GM19351 (cell line): ENCODE measurements around the gene GLP2R.
"Not testable (repeated sequence)": the region's sequence is repeated elsewhere in the genome, so short reads cannot be mapped to it uniquely, and the experiment has no call there.

Experiments
- ATAC-seq: cut with Tn5 transposase; IDR thresholded peaks from one replicate; pipeline ENCODE4 v1.9.1; 2021; ENCODE audit warnings: mild to moderate bottlenecking, moderate library complexity; ENCODE audit not compliant: unreplicated experiment

GLP2R gene

GRCh38 chr17:9918352-9918751 lies 92.6 kb downstream of the GLP2R start:
- ATAC-seq: no peak

GRCh38 chr17:9918804-9919352 lies 93.2 kb downstream of the GLP2R start:
- ATAC-seq: no peak

GRCh38 chr17:9921216-9921615 lies 95.5 kb downstream of the GLP2R start:
- not testable (repeated sequence) for ATAC-seq

- no peak for ATAC-seq
Measured at GRCh38 chr17:9922012-9922848, 96.5 kb downstream of the GLP2R start.

- no peak for ATAC-seq
Measured at GRCh38 chr17:9924735-9925191, 99.0 kb downstream of the GLP2R start.

- no peak for ATAC-seq
Measured at GRCh38 chr17:9925457-9925856, 99.7 kb downstream of the GLP2R start.

- no peak for ATAC-seq
Measured at GRCh38 chr17:9926150-9926804, 100.6 kb downstream of the GLP2R start.

GRCh38 chr17:9928601-9929333 lies 103.0 kb downstream of the GLP2R start:
- no peak for ATAC-seq

- no peak for ATAC-seq
Measured at GRCh38 chr17:9929871-9930270, 104.1 kb downstream of the GLP2R start.

GRCh38 chr17:9931144-9931741 lies 105.5 kb downstream of the GLP2R start:
- ATAC-seq: no peak

- no peak for ATAC-seq
Measured at GRCh38 chr17:9932491-9932890, 106.8 kb downstream of the GLP2R start.

GRCh38 chr17:9934331-9934730 lies 108.6 kb downstream of the GLP2R start:
- ATAC-seq: no peak

- ATAC-seq: no peak
Measured at GRCh38 chr17:9935408-9935807, 109.7 kb downstream of the GLP2R start.

- no peak for ATAC-seq
Measured at GRCh38 chr17:9936095-9936494, 110.4 kb downstream of the GLP2R start.

- no peak for ATAC-seq
Measured at GRCh38 chr17:9937241-9937761, 111.6 kb downstream of the GLP2R start.

GRCh38 chr17:9937901-9938300 lies 112.2 kb downstream of the GLP2R start:
- no peak for ATAC-seq

GRCh38 chr17:9938764-9939163 lies 113.0 kb downstream of the GLP2R start:
- no peak for ATAC-seq

- no peak for ATAC-seq
Measured at GRCh38 chr17:9940841-9941240, 115.1 kb downstream of the GLP2R start.

- ATAC-seq: no peak
Measured at GRCh38 chr17:9941305-9941704, 115.6 kb downstream of the GLP2R start.
